Measurements from ENCODE around the gene C2orf49. TPM values are rescaled to one million over a fixed set of nuclear protein-coding genes. Genes with fewer than 3 reads are reported as not detected.

The C2orf49 gene
- 9.8 and 25.1 TPM in 2 replicates for total RNA-seq (2014; rRNA removed; shearing (Covaris generic))

DNA sequence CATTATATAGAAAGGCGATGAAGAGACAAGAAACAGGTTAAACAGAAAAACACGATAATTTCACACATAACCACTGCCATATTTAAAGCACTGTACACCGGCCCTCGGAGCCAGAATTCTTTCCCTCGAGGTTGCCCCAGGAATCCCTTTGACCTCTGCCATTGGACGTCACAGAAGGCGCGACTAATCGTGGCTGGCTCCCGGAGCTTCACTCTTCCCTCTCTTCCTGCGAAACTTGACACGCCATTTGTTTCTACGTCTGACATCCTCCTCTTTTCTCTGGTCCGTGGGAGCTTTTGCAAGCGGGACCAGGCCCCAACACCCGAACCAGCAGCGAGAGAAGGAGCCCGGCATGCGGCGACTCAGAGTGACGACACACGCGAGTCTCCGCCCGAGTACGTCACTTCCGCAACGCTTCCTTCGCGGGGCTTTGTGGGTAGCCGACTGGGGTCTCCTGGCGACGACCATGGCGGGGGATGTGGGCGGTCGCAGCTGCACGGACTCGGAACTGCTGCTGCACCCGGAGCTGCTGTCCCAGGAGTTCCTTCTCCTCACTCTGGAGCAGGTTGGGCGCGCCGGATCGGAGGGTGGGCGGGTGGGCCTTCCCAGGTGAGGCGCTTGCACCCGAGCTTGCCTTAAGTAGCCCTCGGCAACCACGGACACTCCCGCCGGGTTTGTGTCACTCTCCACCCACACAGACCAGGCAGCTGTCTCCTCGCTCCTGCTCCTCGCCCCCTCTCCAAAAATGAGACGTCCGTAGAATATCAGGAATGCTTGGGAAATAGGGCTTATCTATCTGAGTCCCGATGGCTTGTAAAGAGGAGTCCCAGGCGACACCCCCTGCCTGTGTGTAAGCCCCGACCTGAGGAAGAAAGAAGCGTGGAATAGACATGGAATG is at the start of gene C2orf49:
Gene C2orf49 (plus strand): TSS at position 419 of the 898 bp plus-strand sequence. CDS start 48 bp downstream, at position 467.
- peak; percentile 87 for DNase-seq (ENCODE audit: low spot score)

DNA sequence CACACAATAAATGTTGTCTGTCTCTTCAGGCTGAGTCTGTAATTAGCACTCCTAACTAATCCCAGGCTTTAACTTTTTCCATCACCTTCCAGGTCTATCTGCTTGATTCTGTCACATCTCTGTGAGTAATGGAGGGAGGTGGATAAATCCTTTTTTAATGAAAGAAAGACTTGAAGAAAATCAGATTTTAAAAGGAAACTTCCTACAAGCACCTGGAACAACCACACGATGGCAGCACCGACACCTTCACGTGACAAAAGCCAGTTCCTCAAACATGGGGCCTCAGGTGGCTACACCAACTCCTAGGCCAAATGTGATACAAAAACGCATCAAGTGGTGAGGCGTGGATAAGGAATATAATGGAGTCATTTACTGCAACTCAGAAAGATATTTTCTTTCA is 49.6 kb upstream of the C2orf49 start:
- DNase-seq (ENCODE audit: low spot score): peak; percentile 15

DNA sequence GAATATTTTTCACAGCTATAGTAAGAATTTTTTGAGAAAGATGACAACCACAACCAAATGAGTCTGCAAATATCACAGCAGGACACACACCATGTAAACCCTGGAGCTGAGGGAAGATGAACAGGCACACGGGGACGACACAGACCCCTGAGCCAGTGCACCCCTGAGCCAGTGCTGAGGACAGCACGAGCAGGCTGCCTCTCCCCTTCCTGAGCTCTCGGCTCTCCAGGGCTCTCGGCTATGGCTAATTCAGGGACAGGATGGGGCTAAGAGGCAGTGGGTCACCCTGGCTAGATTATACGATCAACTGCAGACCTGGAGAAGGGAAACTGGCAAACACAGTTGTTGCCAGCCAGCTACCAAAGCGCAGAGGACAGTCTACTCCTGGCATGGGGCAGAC is 49.2 kb upstream of the C2orf49 start:
- DNase-seq (ENCODE audit: low spot score): no peak

DNA sequence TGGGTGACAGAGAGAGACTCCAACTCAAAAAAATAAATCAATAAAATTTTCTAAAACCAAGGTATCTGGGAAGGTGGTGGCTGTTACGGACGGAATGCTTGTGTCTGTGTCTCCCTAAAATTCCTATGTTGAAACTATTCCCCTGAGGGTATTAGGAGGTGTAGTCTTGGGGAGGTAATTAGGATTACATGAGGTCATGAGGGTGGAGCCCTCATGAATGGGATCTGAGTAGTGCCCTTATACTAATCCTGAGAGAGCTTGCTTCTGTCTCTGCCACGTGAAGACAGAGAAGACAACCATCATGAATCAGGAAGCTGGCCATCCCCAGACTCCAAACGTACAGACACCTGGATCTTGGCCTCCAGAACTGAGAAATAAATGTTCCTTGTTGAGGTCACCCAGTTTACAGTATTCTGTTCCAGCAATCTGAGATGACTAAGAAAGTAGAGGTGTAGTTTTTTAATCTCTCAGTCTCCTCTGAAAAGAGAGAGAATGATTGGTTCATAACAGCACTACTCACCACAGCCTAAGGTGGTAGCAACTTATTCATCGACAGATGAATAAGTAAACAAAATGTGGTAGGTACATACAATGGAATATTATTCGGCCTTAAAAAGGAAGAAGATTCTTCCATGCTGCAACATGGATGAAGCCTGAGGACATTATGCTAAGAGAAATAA is 46.2 kb upstream of the C2orf49 start:
- DNase-seq (ENCODE audit: low spot score): no peak

DNA sequence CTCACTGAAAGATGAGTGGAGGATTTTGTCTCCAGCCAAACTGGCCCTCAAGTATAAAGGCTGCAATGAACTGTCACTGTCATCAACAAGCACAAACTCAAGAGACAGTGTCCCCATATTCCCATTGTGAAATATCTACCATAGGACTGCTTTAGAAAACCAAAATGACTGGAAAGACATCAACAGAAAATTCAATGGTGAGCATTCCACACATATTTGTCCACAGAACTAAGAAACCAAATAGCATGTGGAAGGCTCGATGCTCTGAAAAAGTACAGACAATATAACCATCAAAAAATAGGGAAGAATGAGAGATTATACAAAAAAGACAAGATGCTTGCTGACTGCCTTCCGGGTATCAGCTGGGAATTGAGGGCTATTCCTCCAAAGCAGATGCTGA is 45.4 kb upstream of the C2orf49 start:
- no peak for DNase-seq (ENCODE audit: low spot score)

DNA sequence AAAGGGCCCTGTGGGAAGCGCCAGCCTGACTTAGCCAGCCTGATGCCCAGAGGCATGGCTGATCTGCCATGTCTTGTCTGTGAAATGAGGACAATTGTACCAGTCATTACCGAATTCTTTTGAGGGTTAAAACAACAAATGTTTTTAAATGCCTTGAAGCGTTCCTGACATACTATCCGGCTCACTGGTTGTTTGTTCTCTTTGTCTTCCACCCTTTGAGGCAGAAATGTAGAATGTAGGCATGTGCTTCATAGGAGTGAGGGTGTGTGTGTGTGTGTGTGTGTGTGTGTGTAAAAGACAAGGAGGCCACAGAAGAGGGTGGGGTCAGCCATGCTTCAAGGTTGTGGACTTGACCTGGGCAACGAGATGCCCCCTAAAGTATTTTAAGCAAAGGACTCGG is 43.3 kb upstream of the C2orf49 start:
- no peak for DNase-seq (ENCODE audit: low spot score)

DNA sequence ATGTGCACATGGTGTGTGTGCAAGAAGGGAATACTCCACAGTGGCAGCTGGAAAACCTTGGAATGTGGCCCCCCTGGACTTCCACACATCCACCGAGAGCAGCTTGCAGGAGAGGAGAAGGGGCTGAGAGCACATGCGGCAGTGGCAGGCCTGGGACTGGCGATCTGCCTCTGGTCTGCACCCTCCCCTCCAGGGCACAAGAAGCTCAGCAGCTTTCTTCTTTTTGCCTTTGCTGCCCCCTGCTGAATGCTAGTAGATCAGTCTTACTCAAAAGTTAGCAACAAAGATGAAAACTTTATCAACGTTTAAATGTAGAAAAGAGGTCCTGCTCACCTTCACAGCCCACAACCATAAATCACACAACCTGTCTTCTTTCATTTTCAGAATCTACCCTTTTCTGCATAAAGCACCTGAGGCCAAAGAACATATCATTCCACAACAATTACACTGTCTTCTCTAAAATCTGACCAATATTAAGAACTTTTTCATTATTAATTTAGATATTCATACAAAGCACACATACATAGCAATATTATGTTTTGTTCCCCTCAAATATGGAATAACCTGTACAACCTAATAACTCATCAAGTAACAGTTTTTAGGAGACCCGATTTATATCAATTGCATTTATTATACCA is 42.4 kb upstream of the C2orf49 start:
- DNase-seq (ENCODE audit: low spot score): peak; percentile 73

DNA sequence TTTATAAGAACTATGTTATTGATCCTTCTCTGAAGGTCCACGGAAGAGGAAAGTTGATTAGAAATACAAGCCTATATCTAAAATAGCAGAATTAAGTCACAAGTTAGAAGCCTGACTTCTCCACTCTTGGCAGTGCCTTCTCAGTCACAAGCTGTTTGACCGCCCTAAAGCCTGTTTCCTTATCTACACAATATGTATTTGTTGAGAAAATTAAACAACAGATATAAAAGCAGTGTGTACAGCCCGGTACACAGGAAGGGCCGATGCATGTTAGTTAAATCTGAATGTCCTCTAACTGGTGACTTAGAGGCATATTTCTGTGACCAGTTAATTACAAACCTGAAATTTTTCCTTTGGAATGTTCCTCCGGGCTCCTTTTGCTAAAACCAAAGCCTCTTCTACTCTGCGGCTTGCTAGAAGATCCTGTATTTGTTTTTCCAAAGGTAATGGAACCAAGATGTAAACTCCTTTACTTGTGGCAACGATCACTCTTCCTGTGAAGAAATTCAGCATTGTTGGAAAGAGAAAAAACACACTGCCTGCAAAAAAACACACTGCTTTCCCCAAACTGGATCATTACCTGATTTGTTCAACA is 41.2 kb upstream of the C2orf49 start:
- no peak for DNase-seq (ENCODE audit: low spot score)

DNA sequence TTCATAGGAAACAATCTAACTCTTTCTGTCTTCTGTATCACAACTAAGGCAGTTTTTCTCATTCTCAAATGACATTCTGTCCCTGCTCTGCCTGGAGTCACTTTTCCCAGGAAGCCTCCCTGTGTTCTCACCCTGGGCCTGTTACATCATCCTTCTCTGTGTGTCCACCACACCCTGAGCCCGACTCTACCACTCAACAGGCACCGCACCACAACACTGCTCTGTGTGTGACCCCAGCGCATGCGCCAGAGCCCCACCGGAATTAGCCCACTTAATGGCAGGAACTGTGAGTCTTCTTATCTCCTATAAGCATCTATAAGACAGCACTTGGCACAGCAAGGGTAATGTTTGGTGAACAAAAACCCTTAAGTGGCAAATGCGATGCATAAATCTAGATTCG is 40.1 kb upstream of the C2orf49 start:
- no peak for DNase-seq (ENCODE audit: low spot score)

DNA sequence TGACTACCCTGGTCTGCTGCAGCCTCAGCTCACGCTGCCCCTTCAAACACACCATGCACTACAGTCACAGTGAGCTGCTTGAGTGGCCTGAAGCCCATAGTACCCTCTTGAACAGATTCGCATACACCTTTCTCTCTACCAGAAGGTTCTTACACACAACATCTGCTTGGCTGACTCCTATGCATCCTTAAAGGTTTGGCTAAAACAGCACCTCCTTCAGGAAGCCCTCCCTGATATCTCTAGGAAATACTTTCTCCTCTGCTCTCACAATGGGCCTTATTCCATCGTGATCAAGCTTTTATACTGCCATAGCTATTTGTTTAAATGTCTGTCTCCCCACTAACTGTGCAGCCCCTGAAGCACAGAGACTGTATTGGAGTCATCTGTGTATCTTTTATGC is 39.3 kb upstream of the C2orf49 start:
- DNase-seq (ENCODE audit: low spot score): no peak

DNA sequence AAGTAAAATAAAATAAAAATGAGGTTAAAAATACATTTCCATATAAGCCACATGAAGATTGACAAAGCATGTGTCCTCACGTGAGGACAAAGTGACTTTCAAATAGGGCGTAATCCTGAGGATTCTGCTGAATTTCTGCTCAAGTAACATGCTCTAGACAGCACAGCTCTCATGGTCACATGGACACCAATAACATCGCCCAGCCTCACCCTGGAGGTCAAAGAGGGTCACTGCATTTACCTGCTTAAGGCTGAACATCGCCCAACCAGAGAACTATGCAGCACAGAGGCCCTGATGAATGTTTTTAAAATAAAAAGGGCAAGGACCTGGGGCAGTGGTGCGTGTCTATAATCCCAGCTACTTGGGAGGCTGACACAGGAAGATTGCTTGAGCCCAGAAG is 38.0 kb upstream of the C2orf49 start:
- DNase-seq (ENCODE audit: low spot score): no peak

DNA sequence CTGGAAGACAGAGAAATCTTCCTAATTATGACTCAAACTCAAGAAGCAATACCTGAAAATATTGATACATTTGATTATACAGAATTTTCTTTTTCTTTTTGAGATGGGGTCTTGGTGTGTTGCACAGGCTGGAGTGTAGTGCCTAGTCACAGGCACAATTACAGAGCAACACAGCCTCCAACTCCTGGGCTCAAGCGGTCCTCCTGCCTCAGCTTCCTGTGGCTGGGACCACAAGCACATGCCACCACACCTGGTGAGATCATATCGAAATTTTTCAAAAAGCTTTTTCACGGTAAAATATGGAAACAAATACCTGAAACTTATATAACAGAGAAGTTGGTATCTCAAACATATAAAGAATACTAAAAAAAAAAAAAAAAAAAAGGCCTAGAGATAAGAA is 35.7 kb upstream of the C2orf49 start:
- DNase-seq (ENCODE audit: low spot score): no peak

DNA sequence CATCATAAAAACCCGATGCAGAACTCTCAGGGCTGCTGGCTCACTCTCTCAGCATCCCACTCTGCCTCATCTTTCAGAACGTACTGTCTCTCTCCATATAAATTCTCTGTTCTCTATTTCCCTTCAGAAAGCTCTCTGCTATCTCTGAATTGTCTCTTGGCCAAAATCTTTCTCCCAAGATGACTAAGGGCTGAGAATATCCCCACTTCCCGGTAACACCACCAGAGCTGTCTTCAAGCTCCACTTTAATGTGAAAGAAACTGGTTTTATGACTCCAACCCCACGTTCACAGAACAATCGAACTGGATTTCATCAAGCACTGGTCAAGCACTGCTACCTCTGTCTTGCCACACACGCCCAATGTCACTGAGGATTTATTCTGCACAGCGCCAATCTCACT is 30.2 kb upstream of the C2orf49 start:
- DNase-seq (ENCODE audit: low spot score): no peak

DNA sequence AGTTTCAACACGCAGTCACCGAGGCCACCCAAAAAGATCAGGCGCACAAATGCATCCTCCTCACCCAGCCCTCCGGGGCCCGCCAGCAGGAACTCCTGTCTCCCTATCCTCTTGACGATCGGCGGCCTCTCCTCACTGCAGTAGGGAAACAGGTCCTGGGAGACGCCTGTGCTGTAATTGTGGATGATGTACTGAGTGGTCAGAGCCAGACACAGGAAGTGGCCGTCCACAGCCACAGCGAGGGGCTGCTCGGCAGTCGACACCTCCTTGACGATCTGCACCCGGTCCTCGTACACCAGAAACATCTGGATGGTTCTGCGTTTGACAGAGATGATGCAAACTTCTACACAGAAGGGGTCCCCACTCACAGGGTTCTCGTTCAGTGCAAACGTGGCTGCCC is 29.8 kb upstream of the C2orf49 start:
- DNase-seq (ENCODE audit: low spot score): no peak

DNA sequence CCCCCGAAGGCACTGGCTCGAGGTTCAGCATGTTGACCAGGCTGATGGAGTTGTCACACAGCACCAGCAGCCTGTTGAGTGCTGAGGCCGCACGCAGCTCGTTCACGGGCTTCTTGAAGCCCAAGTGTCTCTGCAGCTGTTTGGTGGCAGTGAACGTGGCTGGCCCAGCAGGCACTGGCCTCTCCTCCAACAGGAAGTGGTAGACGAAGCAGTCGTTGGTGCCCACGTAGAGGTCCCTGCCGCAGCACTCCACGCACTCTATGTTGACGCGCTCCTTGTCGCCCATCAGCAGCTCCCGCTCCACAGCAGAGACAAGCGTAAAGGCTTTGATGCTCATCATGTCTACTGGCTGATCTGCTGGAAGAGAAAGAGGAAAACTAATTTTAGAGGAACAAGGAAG is 29.4 kb upstream of the C2orf49 start:
- DNase-seq (ENCODE audit: low spot score): no peak

DNA sequence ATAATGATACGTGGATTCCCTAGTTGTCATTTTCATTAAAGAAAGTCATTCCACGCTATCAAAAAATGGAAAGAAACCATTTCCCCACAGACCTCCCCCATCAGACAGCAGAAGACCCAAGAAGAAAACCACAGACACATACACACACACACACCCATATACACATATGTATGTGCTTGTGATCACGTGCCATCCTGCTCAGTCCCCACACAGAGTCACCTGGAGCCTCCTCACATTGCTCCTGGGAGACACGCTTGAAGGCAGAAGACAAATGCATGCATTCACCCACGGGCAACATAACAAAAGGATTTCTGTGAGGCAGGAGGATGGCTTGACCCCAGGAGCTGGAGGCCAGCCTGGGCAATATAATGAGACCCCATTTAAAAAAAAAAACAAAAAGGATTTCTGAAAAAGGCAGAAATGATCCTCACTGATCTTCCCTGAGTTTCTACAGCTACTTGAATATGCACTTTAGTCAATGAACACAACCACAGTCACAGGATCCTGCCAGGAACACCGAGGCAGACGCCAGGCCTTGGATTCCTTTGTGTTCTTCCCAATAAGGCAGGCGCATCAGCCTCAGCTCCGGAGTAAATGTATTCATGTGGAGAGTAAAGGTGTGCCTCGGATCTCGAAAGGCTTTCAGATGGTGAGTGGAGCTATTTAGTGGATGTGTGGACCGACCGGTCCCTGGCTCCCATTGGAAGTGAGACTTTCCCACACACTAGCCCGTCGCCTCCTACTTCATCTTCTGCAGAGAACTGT is 28.8 kb upstream of the C2orf49 start:
- no peak for DNase-seq (ENCODE audit: low spot score)

DNA sequence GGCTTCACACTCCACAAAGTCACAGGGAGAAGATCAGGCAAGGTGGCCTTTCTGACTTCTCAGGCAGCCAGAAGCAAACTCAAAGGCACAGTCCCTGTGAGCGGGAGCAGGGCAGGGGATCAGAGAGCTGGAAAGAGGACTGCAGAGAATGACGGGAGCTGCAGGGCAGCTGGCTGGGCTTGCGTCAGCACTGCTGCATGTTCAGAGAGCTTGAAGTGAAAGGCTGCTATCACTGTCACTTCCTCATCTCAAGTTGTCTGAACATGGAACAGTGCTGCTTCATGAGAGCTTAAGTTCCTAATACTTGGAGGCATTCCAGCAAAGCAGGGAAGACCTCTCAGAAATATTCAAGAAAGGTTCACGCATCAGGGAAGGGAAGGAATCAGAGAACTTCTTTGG is 28.2 kb upstream of the C2orf49 start:
- no peak for DNase-seq (ENCODE audit: low spot score)

DNA sequence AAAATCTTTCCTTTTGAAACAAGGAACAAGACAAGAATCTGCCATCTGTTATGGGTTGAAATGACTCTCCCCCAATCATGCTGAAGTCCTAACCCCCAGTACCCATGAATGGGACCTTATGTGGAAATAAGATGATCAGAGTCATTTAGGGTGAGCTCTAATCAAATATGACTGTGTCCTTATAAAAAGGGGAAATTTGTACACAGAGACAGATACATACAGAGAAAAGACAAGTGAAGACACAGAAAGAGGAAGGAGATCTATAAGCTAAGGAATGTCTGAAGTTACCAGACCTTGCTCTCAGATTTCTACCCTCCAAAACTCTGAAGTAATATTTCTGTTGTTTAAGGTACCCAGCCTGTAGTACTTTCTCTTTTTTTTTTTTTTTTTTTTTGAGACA is 23.5 kb upstream of the C2orf49 start:
- no peak for DNase-seq (ENCODE audit: low spot score)

DNA sequence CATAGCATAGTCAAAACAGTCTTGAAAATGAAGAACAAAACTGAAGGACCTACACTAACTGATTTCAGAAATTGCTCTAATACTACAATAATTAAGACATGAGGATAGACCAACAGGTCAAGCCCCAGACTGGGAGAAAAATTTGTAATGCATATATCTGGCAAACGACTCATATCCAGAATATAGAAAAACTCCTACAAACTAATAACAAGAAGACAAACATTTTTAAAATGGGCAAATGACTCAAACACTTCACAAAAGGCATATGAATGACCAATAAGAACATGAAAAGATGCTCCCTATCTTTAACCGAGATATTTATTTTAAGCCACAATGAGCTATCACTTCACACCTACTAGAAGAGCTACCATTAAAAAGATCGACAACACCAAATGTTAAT is 22.0 kb upstream of the C2orf49 start:
- DNase-seq (ENCODE audit: low spot score): no peak

DNA sequence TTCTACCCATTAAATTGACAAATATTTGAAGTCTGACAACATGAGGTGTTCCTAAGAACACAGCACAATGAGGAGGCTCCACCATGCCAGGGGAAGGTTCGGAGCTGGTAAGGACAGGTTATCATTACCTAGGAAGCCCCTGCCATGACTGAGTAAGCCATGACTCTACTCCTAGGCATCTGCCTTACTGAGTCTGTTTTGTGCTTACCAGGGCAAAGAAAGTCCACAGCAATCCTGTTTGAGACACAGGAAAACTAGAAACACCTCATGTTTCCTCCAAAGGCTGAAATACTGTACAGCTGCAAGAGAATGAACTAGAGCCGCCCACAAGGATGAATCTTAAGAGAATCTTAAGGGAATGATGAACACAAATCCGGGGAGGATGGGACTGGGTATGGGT is 19.4 kb upstream of the C2orf49 start:
- DNase-seq (ENCODE audit: low spot score): no peak

DNA sequence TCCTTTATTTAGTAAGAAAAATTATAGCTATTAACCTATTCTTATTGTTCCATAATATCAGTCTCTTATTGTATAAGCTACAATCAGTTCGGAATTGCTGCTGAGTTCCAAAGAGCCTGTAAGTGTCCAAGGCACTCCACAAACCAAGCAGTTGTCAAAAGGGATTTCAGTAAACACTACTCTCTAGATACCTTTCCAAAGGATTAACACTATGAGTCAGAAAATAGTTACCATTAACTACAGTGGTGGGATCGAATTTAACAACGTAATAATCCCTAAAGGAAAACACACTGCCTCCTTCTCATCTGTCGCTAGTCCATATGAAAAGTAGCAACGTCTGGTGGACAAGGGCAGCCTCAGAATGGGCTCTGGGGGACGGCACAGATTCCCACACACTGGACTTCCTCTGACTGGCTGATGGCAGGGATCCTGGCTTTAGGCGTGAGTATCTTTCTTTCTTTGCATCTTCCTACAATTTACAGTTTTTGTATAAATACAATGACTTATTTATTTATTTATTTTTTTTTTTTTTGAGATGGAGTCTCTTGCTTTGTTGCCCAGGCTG is 16.6 kb upstream of the C2orf49 start:
- no peak for DNase-seq (ENCODE audit: low spot score)

Data from A172 (cell line).